ENCODE data around the gene TMEM212.

Gene TMEM212

DNA sequence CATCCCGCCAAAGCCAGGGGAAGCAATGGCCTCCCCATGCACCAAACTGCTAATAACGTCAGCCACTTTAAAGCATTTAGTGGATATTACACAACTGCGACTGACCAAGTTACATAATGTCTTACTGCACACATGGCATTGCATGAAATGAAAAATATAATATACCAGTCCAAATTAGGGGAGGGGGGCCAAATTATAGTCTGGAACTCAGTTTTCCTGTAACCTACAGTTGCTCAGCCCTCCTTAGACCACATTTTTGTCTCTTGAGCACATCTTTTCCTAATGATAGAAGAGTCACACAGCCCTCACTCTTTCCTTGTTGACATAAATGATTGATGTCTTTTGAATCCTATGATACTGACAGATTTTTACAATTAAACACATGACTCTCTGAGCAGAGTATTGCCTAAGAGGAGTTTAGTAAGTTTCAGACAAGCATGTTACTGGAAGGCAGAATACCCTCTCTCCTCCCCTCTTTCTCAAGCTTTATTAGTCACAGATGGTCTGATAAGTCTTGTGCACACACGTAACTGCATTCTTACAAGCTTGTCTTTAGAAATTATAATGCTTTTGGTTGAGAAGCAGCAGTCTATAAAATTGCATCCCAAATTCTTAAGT is 31.7 kb upstream of the TMEM212 start:
- Histone ChIP-seq H3K14ac (ENCODE audit: low read length) (no peak overlapping the region), H3K4me2 (ENCODE audit: insufficient read depth, low read length, poor library complexity, severe bottlenecking) (no peak overlapping the region), H3K4me3 (ENCODE audit: low read length in 2 of 2) (no peak overlapping the region), H4K8ac (ENCODE audit: low read depth, low read length) (no peak overlapping the region), H3K18ac (ENCODE audit: low read length) (no peak overlapping the region), H3K9me3 (replicated peaks in 1 of 2; ENCODE audit: control insufficient read depth in 2 of 2, insufficient read depth in 1 of 2, low read depth in 1 of 2, low read length in 2 of 2) (no peaks in the 10 kb centered on the region), H2BK12ac (ENCODE audit: low read length) (no peak overlapping the region), H3K4me1 (ENCODE audit: control insufficient read depth in 2 of 2, insufficient read depth in 1 of 2, low read depth in 1 of 2, low read length in 2 of 2) (peaks cover 5 to 9% of the 10 kb centered on the region in 2 donors), H4K91ac (ENCODE audit: low read depth, low read length, poor library complexity) (no peak overlapping the region), H2BK120ac (ENCODE audit: low read depth, low read length) (no peak overlapping the region), H3K36me3 (replicated peaks in 1 of 2; ENCODE audit: control insufficient read depth in 2 of 2, insufficient read depth in 2 of 2, low read length in 2 of 2) (no peaks in the 10 kb centered on the region), H2AK5ac (ENCODE audit: low read depth, low read length) (no peak overlapping the region), H2BK5ac (ENCODE audit: low read length) (no peak overlapping the region), H3K4ac (ENCODE audit: low read length) (no peak overlapping the region), H3K23ac (ENCODE audit: low read depth, low read length, poor library complexity) (no peak overlapping the region), H3K9ac (ENCODE audit: low read depth, low read length, poor library complexity) (no peak overlapping the region), H3K79me1 (ENCODE audit: low read depth, low read length) (no peaks in the 10 kb centered on the region), H3K27me3 (ENCODE audit: control insufficient read depth in 3 of 3, insufficient read depth in 3 of 3, low read depth in 1 of 3, low read length in 3 of 3) (peaks cover 4 to 28% (median 25%) of the 10 kb centered on the region in 3 experiments), H2AFZ (ENCODE audit: low read length) (no peak overlapping the region), H2BK15ac (ENCODE audit: low read length) (no peak overlapping the region), H3K27ac (replicated peaks; ENCODE audit: low read length) (no peak overlapping the region)
- no peak for DNase-seq (ENCODE audit: low spot score)
- WGBS, 2 donors (ENCODE audit: extremely low coverage in 2 of 2, insufficient read length in 2 of 2, insufficient replicate concordance in 1 of 2) = no CpG with 5 or more reads among the region's 4 CpGs

DNA sequence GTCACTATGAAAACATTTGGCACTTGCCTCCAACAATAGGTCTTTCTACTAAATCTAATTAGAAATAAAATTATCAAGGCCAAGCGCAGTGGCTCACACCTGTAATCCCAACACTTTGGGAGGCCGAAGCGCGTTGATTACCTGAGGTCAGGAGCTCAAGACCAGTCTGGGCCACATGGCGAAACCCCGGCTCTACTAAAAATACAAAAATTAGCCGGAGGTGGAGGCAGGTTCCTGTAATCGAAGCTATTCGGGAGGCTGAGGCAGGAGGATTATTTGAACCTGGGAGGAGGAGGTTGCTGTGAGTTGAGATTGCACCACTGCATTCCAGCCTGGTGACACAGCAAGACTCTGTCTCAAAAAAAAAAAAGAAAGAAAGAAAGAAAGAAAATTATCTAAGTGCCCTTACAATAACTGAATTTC is 31.2 kb upstream of the TMEM212 start:
- WGBS, 2 donors (ENCODE audit: extremely low coverage in 2 of 2, insufficient read length in 2 of 2, insufficient replicate concordance in 1 of 2) = no CpG with 5 or more reads among the region's 9 CpGs
- no peak overlapping the region for H2BK12ac ChIP-seq (ENCODE audit: low read length)
- no peak overlapping the region for H4K8ac ChIP-seq (ENCODE audit: low read depth, low read length)
- H3K14ac ChIP-seq (ENCODE audit: low read length) = no peak overlapping the region
- peaks cover 5 to 9% of the 10 kb centered on the region in 2 donors for H3K4me1 ChIP-seq (ENCODE audit: control insufficient read depth in 2 of 2, insufficient read depth in 1 of 2, low read depth in 1 of 2, low read length in 2 of 2)
- DNase-seq (ENCODE audit: low spot score) = no peak
- no peak overlapping the region for H3K4me2 ChIP-seq (ENCODE audit: insufficient read depth, low read length, poor library complexity, severe bottlenecking)
- H3K27me3 ChIP-seq (ENCODE audit: control insufficient read depth in 3 of 3, insufficient read depth in 3 of 3, low read depth in 1 of 3, low read length in 3 of 3) = peaks cover 4 to 28% (median 25%) of the 10 kb centered on the region in 3 experiments
- H2BK120ac ChIP-seq (ENCODE audit: low read depth, low read length) = no peak overlapping the region
- H3K18ac ChIP-seq (ENCODE audit: low read length) = no peak overlapping the region
- no peak overlapping the region for H3K9ac ChIP-seq (ENCODE audit: low read depth, low read length, poor library complexity)
- H3K9me3 ChIP-seq (replicated peaks in 1 of 2; ENCODE audit: control insufficient read depth in 2 of 2, insufficient read depth in 1 of 2, low read depth in 1 of 2, low read length in 2 of 2) = no peaks in the 10 kb centered on the region
- H3K36me3 ChIP-seq (replicated peaks in 1 of 2; ENCODE audit: control insufficient read depth in 2 of 2, insufficient read depth in 2 of 2, low read length in 2 of 2) = no peaks in the 10 kb centered on the region
- H3K4me3 ChIP-seq (ENCODE audit: low read length in 2 of 2) = no peak overlapping the region
- H2BK15ac ChIP-seq (ENCODE audit: low read length) = no peak overlapping the region
- H2BK5ac ChIP-seq (ENCODE audit: low read length) = no peak overlapping the region
- no peak overlapping the region for H2AK5ac ChIP-seq (ENCODE audit: low read depth, low read length)
- no peak overlapping the region for H3K27ac ChIP-seq (replicated peaks; ENCODE audit: low read length)
- H4K91ac ChIP-seq (ENCODE audit: low read depth, low read length, poor library complexity) = no peak overlapping the region
- no peak overlapping the region for H3K4ac ChIP-seq (ENCODE audit: low read length)
- H3K23ac ChIP-seq (ENCODE audit: low read depth, low read length, poor library complexity) = no peak overlapping the region
- no peaks in the 10 kb centered on the region for H3K79me1 ChIP-seq (ENCODE audit: low read depth, low read length)
- no peak overlapping the region for H2AFZ ChIP-seq (ENCODE audit: low read length)

DNA sequence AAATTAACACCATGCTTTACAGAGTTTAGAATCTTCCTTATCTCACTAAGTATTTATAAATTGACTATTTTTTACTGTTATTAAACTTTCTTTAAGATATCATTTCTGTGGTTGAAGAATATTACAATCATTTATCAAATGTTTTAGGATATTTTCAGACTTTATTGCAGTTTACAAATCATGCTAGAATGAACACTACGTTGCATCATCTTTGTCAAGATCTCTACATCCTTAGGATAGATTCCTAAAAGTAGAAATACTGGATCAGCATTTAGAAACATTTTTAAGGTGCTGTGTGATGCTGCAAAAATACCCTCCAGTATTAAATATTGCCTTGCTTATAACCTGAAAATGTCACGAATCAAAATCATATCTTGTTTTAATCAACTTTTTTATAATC is 30.3 kb upstream of the TMEM212 start:
- H3K4me1 ChIP-seq (ENCODE audit: control insufficient read depth in 2 of 2, insufficient read depth in 1 of 2, low read depth in 1 of 2, low read length in 2 of 2) = peaks cover 5 to 9% of the 10 kb centered on the region in 2 donors
- H2AFZ ChIP-seq (ENCODE audit: low read length) = no peak overlapping the region
- H3K36me3 ChIP-seq (replicated peaks in 1 of 2; ENCODE audit: control insufficient read depth in 2 of 2, insufficient read depth in 2 of 2, low read length in 2 of 2) = no peaks in the 10 kb centered on the region
- no peak overlapping the region for H2BK12ac ChIP-seq (ENCODE audit: low read length)
- no peak overlapping the region for H2BK15ac ChIP-seq (ENCODE audit: low read length)
- no peak overlapping the region for H3K14ac ChIP-seq (ENCODE audit: low read length)
- H3K27ac ChIP-seq (replicated peaks; ENCODE audit: low read length) = no peak overlapping the region
- H3K4me3 ChIP-seq (ENCODE audit: low read length in 2 of 2) = no peak overlapping the region
- no peak overlapping the region for H3K18ac ChIP-seq (ENCODE audit: low read length)
- no peak overlapping the region for H3K4ac ChIP-seq (ENCODE audit: low read length)
- no peak overlapping the region for H3K9ac ChIP-seq (ENCODE audit: low read depth, low read length, poor library complexity)
- no peak overlapping the region for H3K23ac ChIP-seq (ENCODE audit: low read depth, low read length, poor library complexity)
- H2AK5ac ChIP-seq (ENCODE audit: low read depth, low read length) = no peak overlapping the region
- no peak overlapping the region for H4K8ac ChIP-seq (ENCODE audit: low read depth, low read length)
- peaks cover 4 to 28% (median 25%) of the 10 kb centered on the region in 3 experiments for H3K27me3 ChIP-seq (ENCODE audit: control insufficient read depth in 3 of 3, insufficient read depth in 3 of 3, low read depth in 1 of 3, low read length in 3 of 3)
- no peak overlapping the region for H2BK120ac ChIP-seq (ENCODE audit: low read depth, low read length)
- no peaks in the 10 kb centered on the region for H3K9me3 ChIP-seq (replicated peaks in 1 of 2; ENCODE audit: control insufficient read depth in 2 of 2, insufficient read depth in 1 of 2, low read depth in 1 of 2, low read length in 2 of 2)
- H2BK5ac ChIP-seq (ENCODE audit: low read length) = no peak overlapping the region
- H3K79me1 ChIP-seq (ENCODE audit: low read depth, low read length) = no peaks in the 10 kb centered on the region
- DNase-seq (ENCODE audit: low spot score) = no peak
- no peak overlapping the region for H3K4me2 ChIP-seq (ENCODE audit: insufficient read depth, low read length, poor library complexity, severe bottlenecking)
- no CpG with 5 or more reads among the region's 2 CpGs for WGBS, 2 donors (ENCODE audit: extremely low coverage in 2 of 2, insufficient read length in 2 of 2, insufficient replicate concordance in 1 of 2)
- H4K91ac ChIP-seq (ENCODE audit: low read depth, low read length, poor library complexity) = no peak overlapping the region

DNA sequence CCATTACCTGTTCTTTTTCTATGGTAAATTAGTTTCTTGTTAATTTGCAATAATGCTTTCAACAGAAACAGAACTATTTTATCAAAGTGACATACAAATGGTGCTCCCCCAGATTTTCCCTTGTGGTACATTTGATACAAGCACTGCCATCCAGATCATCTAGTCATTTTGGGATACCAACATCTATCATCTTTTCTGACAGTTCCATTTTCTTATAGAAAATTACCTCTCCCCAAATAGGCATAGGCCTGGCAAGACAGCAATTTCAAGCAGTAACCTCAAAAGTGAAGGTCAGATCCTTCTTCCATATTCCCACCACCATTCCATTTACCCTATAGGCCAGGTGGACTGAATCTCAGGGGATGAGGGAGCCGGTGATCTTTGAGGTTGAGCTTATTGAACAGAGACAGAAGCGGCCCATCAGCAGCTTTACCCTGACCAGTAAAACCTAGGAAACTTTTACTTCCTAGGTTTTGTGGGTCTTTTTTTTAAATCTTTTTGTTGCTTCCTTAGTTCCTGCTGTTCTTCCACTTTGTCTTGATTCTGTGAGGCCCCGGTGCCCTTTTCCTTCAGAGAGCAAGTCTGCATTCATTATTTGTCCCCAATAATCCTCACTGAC is 29.8 kb upstream of the TMEM212 start:
- no peak for DNase-seq (ENCODE audit: low spot score)
- no peaks in the 10 kb centered on the region for H3K9me3 ChIP-seq (replicated peaks in 1 of 2; ENCODE audit: control insufficient read depth in 2 of 2, insufficient read depth in 1 of 2, low read depth in 1 of 2, low read length in 2 of 2)
- H3K23ac ChIP-seq (ENCODE audit: low read depth, low read length, poor library complexity) = no peak overlapping the region
- H3K4ac ChIP-seq (ENCODE audit: low read length) = no peak overlapping the region
- no peak overlapping the region for H3K18ac ChIP-seq (ENCODE audit: low read length)
- no CpG with 5 or more reads among the region's 3 CpGs for WGBS, 2 donors (ENCODE audit: extremely low coverage in 2 of 2, insufficient read length in 2 of 2, insufficient replicate concordance in 1 of 2)
- H3K27me3 ChIP-seq (ENCODE audit: control insufficient read depth in 3 of 3, insufficient read depth in 3 of 3, low read depth in 1 of 3, low read length in 3 of 3) = peaks cover 4 to 28% (median 25%) of the 10 kb centered on the region in 3 experiments
- no peak overlapping the region for H3K9ac ChIP-seq (ENCODE audit: low read depth, low read length, poor library complexity)
- H3K79me1 ChIP-seq (ENCODE audit: low read depth, low read length) = no peaks in the 10 kb centered on the region
- peaks cover 5 to 9% of the 10 kb centered on the region in 2 donors for H3K4me1 ChIP-seq (ENCODE audit: control insufficient read depth in 2 of 2, insufficient read depth in 1 of 2, low read depth in 1 of 2, low read length in 2 of 2)
- no peak overlapping the region for H3K4me3 ChIP-seq (ENCODE audit: low read length in 2 of 2)
- H2BK12ac ChIP-seq (ENCODE audit: low read length) = no peak overlapping the region
- no peaks in the 10 kb centered on the region for H3K36me3 ChIP-seq (replicated peaks in 1 of 2; ENCODE audit: control insufficient read depth in 2 of 2, insufficient read depth in 2 of 2, low read length in 2 of 2)
- H3K4me2 ChIP-seq (ENCODE audit: insufficient read depth, low read length, poor library complexity, severe bottlenecking) = no peak overlapping the region
- no peak overlapping the region for H2AFZ ChIP-seq (ENCODE audit: low read length)
- H4K91ac ChIP-seq (ENCODE audit: low read depth, low read length, poor library complexity) = no peak overlapping the region
- no peak overlapping the region for H3K14ac ChIP-seq (ENCODE audit: low read length)
- H2BK5ac ChIP-seq (ENCODE audit: low read length) = no peak overlapping the region
- H4K8ac ChIP-seq (ENCODE audit: low read depth, low read length) = no peak overlapping the region
- no peak overlapping the region for H2BK15ac ChIP-seq (ENCODE audit: low read length)
- no peak overlapping the region for H2BK120ac ChIP-seq (ENCODE audit: low read depth, low read length)
- no peak overlapping the region for H2AK5ac ChIP-seq (ENCODE audit: low read depth, low read length)
- no peak overlapping the region for H3K27ac ChIP-seq (replicated peaks; ENCODE audit: low read length)

All from neuronal stem cell (in vitro differentiated cells).